Neural crest cell (in vitro differentiated cells): ENCODE results near the gene AGGF1. TPM values are rescaled to one million over a fixed set of nuclear protein-coding genes. Genes with fewer than 3 reads are reported as not detected.
A peak's percentile ranks its signal among the peaks of the same experiment; 100 is the strongest.
"Not testable (repeated sequence)": the region's sequence is repeated elsewhere in the genome, so short reads cannot be mapped to it uniquely, and the experiment has no call there.

ENCODE experiments used
- DNase-seq: peaks from one replicate; pipeline ENCODE4 v3.0.0; 2021; ENCODE audit warnings: low read depth, mixed read lengths, low spot score
- H3K27ac Mint-ChIP-seq: one replicate; pipeline ENCODE4 v1.8.0; 2021; ENCODE audit warnings: mild to moderate bottlenecking, mixed read lengths; ENCODE audit not compliant: unreplicated experiment
- H3K27me3 Mint-ChIP-seq: 2 replicates; pipeline ENCODE4 v1.8.0; 2021; ENCODE audit warnings: low read depth, mild to moderate bottlenecking, mixed read lengths
- H3K36me3 Mint-ChIP-seq: 2 replicates; pipeline ENCODE4 v1.8.0; 2021; ENCODE audit warnings: low read depth, mild to moderate bottlenecking, mixed read lengths
- H3K4me1 Mint-ChIP-seq: 2 replicates; pipeline ENCODE4 v1.8.0; 2021; ENCODE audit warnings: mixed read lengths
- H3K4me3 Mint-ChIP-seq: one replicate; pipeline ENCODE4 v1.8.0; 2021; ENCODE audit warnings: mild to moderate bottlenecking, mixed read lengths
- H3K9me3 Mint-ChIP-seq: 2 replicates; pipeline ENCODE4 v1.8.0; 2021; ENCODE audit warnings: mixed read lengths
- CTCF ChIP-seq: fragments of 200-600 bp; sonication (generic); conservative IDR thresholded peaks from 2 replicates; pipeline ENCODE4 v1.5.0; 2021; ENCODE audit warnings: antibody characterized with exemption, mild to moderate bottlenecking
- total RNA-seq: library from RNA; stranded (reverse); gene quantifications from 2 replicates; pipeline ENCODE4 v1.2.1, GENCODE V29; 2021

The AGGF1 gene
- total RNA-seq, 1 donor from 2014 or later, result 26.9 TPM

DNA sequence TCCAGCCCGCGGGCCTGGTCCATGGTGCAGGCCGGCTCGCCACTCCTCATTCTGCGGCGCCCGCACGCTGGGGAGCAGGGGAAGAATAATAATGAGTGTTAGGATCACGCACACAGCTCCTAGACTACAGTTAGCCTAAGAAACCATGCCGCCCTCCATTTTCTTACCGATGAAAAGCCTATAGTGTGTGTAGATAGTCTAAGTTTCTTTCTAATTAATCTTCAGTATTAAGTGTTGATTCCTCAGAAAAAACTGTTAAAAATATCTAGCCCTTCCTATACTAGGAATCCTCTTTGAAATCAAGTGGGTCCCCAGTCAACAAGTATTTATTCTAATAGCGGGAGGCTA lies 47.6 kb downstream of the AGGF1 start:
- Mint-ChIP-seq H3K4me3 (peak overlapping the region; percentile 77), H3K4me1 (peaks cover 16% of the 10 kb centered on the region), H3K27ac (no peak overlapping the region), H3K36me3 (peaks cover 14% of the 10 kb centered on the region), H3K27me3 (no peaks in the 10 kb centered on the region), H3K9me3 (peaks cover 4% of the 10 kb centered on the region)
- no peak for TF ChIP-seq CTCF
- no peak for DNase-seq

DNA sequence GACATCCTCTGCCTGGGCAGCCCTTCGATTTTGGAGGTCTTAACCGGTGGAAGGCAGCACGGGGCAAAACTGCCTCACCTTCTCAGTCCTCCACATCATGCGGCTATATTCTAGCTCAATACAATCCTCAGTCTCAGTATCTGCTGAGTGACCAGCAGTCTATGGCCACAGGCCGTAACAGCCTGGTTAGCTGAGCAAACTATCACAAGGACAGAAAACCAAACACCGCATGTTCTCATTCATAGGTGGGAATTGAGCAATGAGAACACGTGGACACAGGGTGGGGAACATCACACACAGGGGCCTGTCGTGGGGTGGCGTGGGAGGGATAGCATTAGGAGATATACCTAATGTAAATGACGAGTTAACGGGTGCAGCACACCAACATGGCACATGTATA lies 50.3 kb downstream of the AGGF1 start:
- DNase-seq, H3K9me3 Mint-ChIP-seq, H3K27ac Mint-ChIP-seq, H3K27me3 Mint-ChIP-seq: not testable (repeated sequence)
- H3K4me1 Mint-ChIP-seq, result peaks cover 23% of the 10 kb centered on the region
- H3K36me3 Mint-ChIP-seq, result peaks cover 23% of the 10 kb centered on the region
- H3K4me3 Mint-ChIP-seq, result peak overlapping the region; percentile 3

DNA sequence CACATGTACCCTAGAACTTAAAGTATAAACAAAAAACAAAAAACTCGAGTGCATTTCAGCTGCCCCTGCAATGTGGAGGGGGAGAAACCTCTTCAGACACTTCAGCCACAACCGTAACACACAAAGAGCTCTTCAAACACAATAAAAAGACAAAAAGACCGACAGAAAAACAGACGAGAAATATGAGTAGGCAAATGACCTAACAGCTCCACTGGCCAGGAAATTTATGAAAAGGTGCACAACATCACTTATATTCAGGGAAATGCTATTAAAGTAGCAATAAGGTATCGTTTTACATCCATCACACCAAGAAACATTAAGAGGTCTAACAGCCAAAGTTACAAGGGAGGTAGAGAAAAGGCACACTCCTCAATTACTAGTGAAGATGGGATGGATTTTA lies 50.7 kb downstream of the AGGF1 start:
- Mint-ChIP-seq H3K27me3 (no peaks in the 10 kb centered on the region), H3K4me1 (peaks cover 27% of the 10 kb centered on the region), H3K9me3 (peaks cover 4% of the 10 kb centered on the region), H3K36me3 (peaks cover 23% of the 10 kb centered on the region), H3K27ac (no peak overlapping the region), H3K4me3 (peak overlapping the region; percentile 3)
- no peak for DNase-seq
- TF ChIP-seq CTCF, result no peak

DNA sequence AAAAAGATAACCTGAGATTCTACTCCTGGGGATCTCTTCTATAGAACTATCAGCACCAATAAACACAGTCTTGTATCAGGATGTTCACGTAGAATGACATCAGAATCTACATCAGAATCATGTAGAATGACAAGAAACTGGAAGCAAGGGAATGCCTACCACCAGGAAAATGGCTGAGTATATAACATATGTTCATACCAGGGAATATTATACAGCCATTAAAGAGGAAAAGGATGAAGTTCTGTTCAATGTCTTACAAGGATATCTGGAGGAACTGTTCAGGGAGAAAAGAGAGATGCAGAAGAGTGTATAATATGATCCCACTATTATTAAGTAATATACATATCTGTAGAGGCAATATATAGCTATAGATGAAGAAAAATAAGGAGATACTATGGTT lies 52.1 kb downstream of the AGGF1 start:
- no peak for TF ChIP-seq CTCF
- peaks cover 4% of the 10 kb centered on the region for H3K9me3 Mint-ChIP-seq
- peaks cover 23% of the 10 kb centered on the region for H3K36me3 Mint-ChIP-seq
- no peaks in the 10 kb centered on the region for H3K27me3 Mint-ChIP-seq
- H3K27ac Mint-ChIP-seq, result no peak overlapping the region
- peak overlapping the region; percentile 5 for H3K4me3 Mint-ChIP-seq
- peaks cover 34% of the 10 kb centered on the region for H3K4me1 Mint-ChIP-seq
- DNase-seq, result no peak

DNA sequence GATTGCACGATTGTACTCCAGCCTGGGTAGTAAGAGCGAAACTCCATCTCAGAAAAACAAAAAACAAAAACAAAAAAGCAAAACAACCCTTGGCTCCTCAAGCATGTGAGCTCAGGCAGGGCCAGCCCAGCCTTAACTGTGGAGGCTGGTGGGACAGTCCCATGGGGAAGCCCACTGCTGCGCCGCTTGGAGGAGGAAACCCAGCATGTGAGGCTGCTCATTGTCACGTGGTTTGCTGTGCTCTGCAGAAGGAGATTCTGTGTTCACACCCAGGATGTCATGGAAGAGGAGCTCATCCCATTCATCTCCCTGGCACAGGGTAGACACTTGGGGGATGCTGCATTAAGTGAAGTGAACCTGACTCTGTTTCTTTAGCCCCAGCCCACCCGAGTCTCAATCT lies 52.9 kb downstream of the AGGF1 start:
- H3K36me3 Mint-ChIP-seq, result peaks cover 23% of the 10 kb centered on the region
- TF ChIP-seq CTCF, result no peak

GRCh38 chr5:77086368-77086688 lies 56.1 kb downstream of the AGGF1 start:
- no peak for DNase-seq
- Mint-ChIP-seq H3K27ac (peak overlapping the region; percentile 100), H3K4me3 (peak overlapping the region; percentile 96), H3K9me3 (peaks cover 10% of the 10 kb centered on the region), H3K4me1 (peaks cover 38% of the 10 kb centered on the region), H3K27me3 (no peaks in the 10 kb centered on the region), H3K36me3 (peaks cover 37% of the 10 kb centered on the region)
- no peak for TF ChIP-seq CTCF

More for the DNA sequence above, 52.9 kb downstream of the AGGF1 start:
- Mint-ChIP-seq H3K4me3 (no peak overlapping the region), H3K4me1 (peaks cover 35% of the 10 kb centered on the region), H3K9me3 (peaks cover 4% of the 10 kb centered on the region), H3K27me3 (no peaks in the 10 kb centered on the region), H3K27ac (no peak overlapping the region)
- no peak for DNase-seq
